Right lobe of liver (tissue), 4 donors: ENCODE data around the gene REG3G.

Experiments
- POLR2A ChIP-seq: fragments of 450-650 bp; IDR thresholded peaks from one replicate; pipeline ENCODE4 v1.6.1; 2017; ENCODE audit warnings: antibody characterized with exemption, mild to moderate bottlenecking
- TF ChIP-seq, protein P1 (sequence below), 4 donors: fragments of 200-600 bp in 3 of 4; fragments of 450-650 bp in 1 of 4; IDR thresholded peaks; one replicate each; pipeline versions ENCODE4 v1.5.1 to v1.8.0; 2016 to 2022; ENCODE audit warnings: antibody characterized with exemption in 4 of 4, mild to moderate bottlenecking in 2 of 4
- donor health status: DM: no; HTN: no; CAD: no.
- donor health status: DM: no; HTN: no; CAD: no.
- donor health status: DM: no; HTN: yes; CAD: no.

DNA sequence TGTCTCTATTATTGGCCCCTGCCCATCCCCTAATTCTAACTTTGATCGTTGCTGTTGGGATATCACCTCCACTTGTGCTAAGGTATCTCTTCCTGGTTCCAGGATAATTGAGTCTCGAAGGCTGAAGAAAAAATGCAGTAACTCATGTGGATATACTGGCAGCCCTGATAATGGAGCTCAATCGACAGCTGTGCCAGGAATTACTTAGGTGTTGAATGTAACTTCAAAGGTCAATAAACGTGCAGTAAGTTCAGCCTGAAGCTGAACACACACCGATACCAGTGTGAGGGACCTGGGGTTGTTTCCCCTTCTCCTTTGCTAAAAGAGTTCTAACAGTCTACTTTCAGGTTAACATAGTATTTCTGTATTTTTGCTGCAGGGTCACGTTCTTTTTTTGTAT lies 11.9 kb upstream of the REG3G start:
- no peak for TF ChIP-seq POLR2A
- TF ChIP-seq, protein P1, sequence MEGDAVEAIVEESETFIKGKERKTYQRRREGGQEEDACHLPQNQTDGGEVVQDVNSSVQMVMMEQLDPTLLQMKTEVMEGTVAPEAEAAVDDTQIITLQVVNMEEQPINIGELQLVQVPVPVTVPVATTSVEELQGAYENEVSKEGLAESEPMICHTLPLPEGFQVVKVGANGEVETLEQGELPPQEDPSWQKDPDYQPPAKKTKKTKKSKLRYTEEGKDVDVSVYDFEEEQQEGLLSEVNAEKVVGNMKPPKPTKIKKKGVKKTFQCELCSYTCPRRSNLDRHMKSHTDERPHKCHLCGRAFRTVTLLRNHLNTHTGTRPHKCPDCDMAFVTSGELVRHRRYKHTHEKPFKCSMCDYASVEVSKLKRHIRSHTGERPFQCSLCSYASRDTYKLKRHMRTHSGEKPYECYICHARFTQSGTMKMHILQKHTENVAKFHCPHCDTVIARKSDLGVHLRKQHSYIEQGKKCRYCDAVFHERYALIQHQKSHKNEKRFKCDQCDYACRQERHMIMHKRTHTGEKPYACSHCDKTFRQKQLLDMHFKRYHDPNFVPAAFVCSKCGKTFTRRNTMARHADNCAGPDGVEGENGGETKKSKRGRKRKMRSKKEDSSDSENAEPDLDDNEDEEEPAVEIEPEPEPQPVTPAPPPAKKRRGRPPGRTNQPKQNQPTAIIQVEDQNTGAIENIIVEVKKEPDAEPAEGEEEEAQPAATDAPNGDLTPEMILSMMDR (IDR thresholded peaks at IDR 0.05) = no peak
